Progenitor cell of endocrine pancreas (in vitro differentiated cells): Measurements from ENCODE around the gene GRID2. TPM values are rescaled to one million over a fixed set of nuclear protein-coding genes. Genes with fewer than 3 reads are reported as not detected.

Experiments
- DNase-seq: peaks from one replicate; pipeline ENCODE4 v3.0.0; 2021; ENCODE audit warnings: low spot score; ENCODE audit not compliant: unreplicated experiment
- H3K27ac Mint-ChIP-seq: 2 replicates; pipeline ENCODE4 v1.8.0; 2021; ENCODE audit warnings: mild to moderate bottlenecking, moderate library complexity, mixed read lengths
- H3K27me3 Mint-ChIP-seq: 2 replicates; pipeline ENCODE4 v1.8.0; 2021; ENCODE audit warnings: mixed read lengths
- H3K36me3 Mint-ChIP-seq: 2 replicates; pipeline ENCODE4 v1.8.0; 2022; ENCODE audit warnings: mixed read lengths; ENCODE audit not compliant: insufficient read depth
- H3K4me1 Mint-ChIP-seq: 2 replicates; pipeline ENCODE4 v1.8.0; 2021; ENCODE audit warnings: low read depth, mixed read lengths
- H3K4me3 Mint-ChIP-seq: 2 replicates; pipeline ENCODE4 v1.8.0; 2021; ENCODE audit warnings: low read depth, mild to moderate bottlenecking, moderate library complexity, mixed read lengths
- H3K9me3 Mint-ChIP-seq: 2 replicates; pipeline ENCODE4 v1.8.0; 2021; ENCODE audit warnings: low read depth, mixed read lengths
- total RNA-seq: library from RNA; stranded (reverse); gene quantifications from 2 replicates; pipeline ENCODE4 v1.2.1, GENCODE V29; 2021
- TF ChIP-seq, protein P1 (sequence below): fragments of 200-600 bp; sonication (generic); IDR thresholded peaks from one replicate; pipeline ENCODE4 v1.5.0; 2021; ENCODE audit warnings: antibody characterized with exemption, mild to moderate bottlenecking; ENCODE audit not compliant: unreplicated experiment

The GRID2 gene
- total RNA-seq, 1 donor from 2014 or later: 0.69 TPM

DNA sequence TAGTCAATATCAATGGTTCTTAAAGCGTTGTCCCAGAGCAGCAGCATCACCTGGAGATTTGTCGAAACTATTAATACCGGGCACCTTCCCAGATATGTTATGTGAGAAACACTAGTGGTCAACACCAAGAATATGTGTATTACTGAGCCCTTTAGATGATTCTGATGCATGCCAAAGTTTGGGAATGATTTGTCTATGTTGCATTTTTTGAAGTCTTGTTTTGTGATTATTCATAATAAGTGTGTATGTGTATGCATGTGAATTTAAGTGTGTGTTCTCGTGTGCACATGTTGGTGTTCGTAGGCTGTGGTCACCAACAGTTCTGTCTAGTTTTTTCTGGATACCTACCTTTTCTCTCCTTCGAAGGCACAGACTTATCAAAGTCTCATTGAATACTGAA is 749.4 kb downstream of the GRID2 start:
- TF ChIP-seq, protein P1, sequence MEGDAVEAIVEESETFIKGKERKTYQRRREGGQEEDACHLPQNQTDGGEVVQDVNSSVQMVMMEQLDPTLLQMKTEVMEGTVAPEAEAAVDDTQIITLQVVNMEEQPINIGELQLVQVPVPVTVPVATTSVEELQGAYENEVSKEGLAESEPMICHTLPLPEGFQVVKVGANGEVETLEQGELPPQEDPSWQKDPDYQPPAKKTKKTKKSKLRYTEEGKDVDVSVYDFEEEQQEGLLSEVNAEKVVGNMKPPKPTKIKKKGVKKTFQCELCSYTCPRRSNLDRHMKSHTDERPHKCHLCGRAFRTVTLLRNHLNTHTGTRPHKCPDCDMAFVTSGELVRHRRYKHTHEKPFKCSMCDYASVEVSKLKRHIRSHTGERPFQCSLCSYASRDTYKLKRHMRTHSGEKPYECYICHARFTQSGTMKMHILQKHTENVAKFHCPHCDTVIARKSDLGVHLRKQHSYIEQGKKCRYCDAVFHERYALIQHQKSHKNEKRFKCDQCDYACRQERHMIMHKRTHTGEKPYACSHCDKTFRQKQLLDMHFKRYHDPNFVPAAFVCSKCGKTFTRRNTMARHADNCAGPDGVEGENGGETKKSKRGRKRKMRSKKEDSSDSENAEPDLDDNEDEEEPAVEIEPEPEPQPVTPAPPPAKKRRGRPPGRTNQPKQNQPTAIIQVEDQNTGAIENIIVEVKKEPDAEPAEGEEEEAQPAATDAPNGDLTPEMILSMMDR: no peak
- Mint-ChIP-seq H3K4me1 (peaks cover 13% of the 10 kb centered on the region), H3K27me3 (no peaks in the 10 kb centered on the region), H3K36me3 (no peaks in the 10 kb centered on the region), H3K27ac (no peak overlapping the region), H3K4me3 (no peak overlapping the region), H3K9me3 (no peaks in the 10 kb centered on the region)
- no peak for DNase-seq

- Mint-ChIP-seq H3K36me3 (no peaks in the 10 kb centered on the region), H3K27ac (no peak overlapping the region), H3K9me3 (no peaks in the 10 kb centered on the region), H3K4me3 (no peak overlapping the region), H3K27me3 (no peaks in the 10 kb centered on the region), H3K4me1 (no peaks in the 10 kb centered on the region)
- TF ChIP-seq, protein P1: no peak
- DNase-seq: no peak
These were observed 758.1 kb downstream of the GRID2 start for GRCh38 chr4:93061826-93062225.

DNA sequence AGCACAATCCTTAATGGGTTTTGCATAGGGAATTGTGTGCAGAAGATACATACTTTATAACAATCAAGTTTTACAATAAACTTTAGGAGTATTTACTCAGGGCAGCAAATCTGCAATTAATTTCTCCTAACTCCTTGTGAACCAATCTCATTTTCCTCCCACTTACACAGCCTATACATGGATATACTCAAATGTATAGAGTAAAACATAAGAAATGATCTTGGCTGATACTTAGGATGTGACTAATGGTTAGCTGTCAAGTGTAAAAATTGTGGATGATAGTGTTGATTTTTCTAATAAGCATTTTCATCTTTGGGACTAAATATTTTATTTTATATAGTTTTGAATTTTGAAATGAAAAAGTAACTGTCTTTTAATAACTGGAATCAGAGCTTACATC is 759.6 kb downstream of the GRID2 start:
- Mint-ChIP-seq H3K4me1 (no peaks in the 10 kb centered on the region), H3K36me3 (no peaks in the 10 kb centered on the region), H3K27me3 (no peaks in the 10 kb centered on the region), H3K4me3 (no peak overlapping the region), H3K9me3 (no peaks in the 10 kb centered on the region), H3K27ac (no peak overlapping the region)
- no peak for DNase-seq
- TF ChIP-seq, protein P1: no peak

DNA sequence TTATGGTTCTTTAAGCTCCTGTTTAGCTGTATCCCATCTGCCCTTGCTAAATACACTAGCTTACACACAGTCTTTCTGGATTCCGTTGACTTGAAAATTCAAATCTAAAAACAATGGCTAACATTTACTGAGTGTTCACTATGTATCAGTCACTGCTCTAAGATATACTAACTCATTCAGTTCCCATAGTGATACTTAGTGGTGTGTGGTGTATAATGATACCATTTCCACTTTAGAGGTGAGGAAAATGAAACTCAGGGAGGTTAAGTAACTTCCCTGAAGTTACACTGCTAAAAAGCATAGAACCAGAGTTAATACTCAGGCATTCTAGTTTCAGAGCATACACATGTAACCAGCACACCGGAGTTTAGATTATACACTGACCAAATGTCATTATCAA is 762.0 kb downstream of the GRID2 start:
- TF ChIP-seq, protein P1: no peak
- Mint-ChIP-seq H3K9me3 (no peaks in the 10 kb centered on the region), H3K27ac (no peak overlapping the region), H3K36me3 (no peaks in the 10 kb centered on the region), H3K4me1 (peaks cover 3% of the 10 kb centered on the region), H3K27me3 (no peaks in the 10 kb centered on the region), H3K4me3 (no peak overlapping the region)
- no peak for DNase-seq

DNA sequence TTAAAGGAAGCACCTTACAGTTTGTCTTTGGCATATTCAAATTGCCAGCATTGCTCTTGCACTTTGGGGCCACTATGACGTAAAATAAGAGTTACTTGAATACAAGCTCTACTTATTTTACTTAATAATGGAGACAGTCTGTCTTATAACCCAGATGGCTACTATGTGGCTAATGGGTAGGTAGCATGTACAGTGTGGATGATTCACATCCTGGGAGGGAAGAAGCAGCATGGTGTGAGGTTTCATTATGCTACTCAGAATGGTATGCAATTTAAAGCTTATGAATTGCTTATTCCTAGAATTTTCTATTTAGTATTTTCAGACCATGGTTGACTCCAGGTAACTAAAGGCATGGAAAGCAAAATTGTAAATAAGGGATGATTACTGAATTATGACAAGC is 763.0 kb downstream of the GRID2 start:
- H3K36me3 Mint-ChIP-seq: no peaks in the 10 kb centered on the region
- peaks cover 4% of the 10 kb centered on the region for H3K4me1 Mint-ChIP-seq
- H3K27me3 Mint-ChIP-seq: no peaks in the 10 kb centered on the region
- TF ChIP-seq, protein P1: no peak
- H3K9me3 Mint-ChIP-seq: no peaks in the 10 kb centered on the region
- H3K4me3 Mint-ChIP-seq: no peak overlapping the region
- no peak for DNase-seq
- no peak overlapping the region for H3K27ac Mint-ChIP-seq
